Transverse colon (tissue), 4 donors: ENCODE measurements around the gene KAZN. TPM values are rescaled to one million over a fixed set of nuclear protein-coding genes. Genes with fewer than 3 reads are reported as not detected.
A peak's percentile ranks its signal among the peaks of the same experiment; 100 is the strongest.

ENCODE experiments used
- DNase-seq: peaks from one replicate; pipeline ENCODE4 v3.0.0-alpha.2; 2019
- H3K27ac ChIP-seq, 4 donors: fragments of 200-600 bp; sonication (generic); 2 replicates each; pipeline ENCODE4 v1.5.1; 2016 to 2018; ENCODE audit warnings: inconsistent platforms in 4 of 4
- H3K27me3 ChIP-seq: fragments of 200-600 bp; sonication (generic); 2 replicates; pipeline ENCODE4 v1.5.1; 2017; ENCODE audit warnings: inconsistent platforms
- H3K36me3 ChIP-seq, 4 donors: fragments of 200-600 bp; sonication (generic); 2 replicates each; pipeline ENCODE4 v1.5.1; 2017 to 2019; ENCODE audit warnings: inconsistent platforms in 4 of 4
- H3K4me1 ChIP-seq, 4 donors: fragments of 200-600 bp; sonication (generic); 2 replicates each; pipeline ENCODE4 v1.5.1; 2017 to 2020; ENCODE audit warnings: inconsistent platforms in 4 of 4
- H3K4me3 ChIP-seq, 4 donors: fragments of 200-600 bp; sonication (generic); 1 replicate in 1 of 4; 2 replicates in 3 of 4; pipeline versions ENCODE4 v1.5.1 to v1.6.1; 2017 to 2019; ENCODE audit warnings: inconsistent platforms in 4 of 4
- H3K9me3 ChIP-seq, 2 donors: fragments of 200-600 bp; sonication (generic); 2 replicates each; pipeline ENCODE4 v1.5.1; 2017 to 2019; ENCODE audit warnings: inconsistent platforms in 2 of 2
- EP300 ChIP-seq: sonication (generic); formaldehyde crosslinking; IDR thresholded peaks from one replicate; pipeline ENCODE4 v1.6.1; 2017; ENCODE audit warnings: antibody characterized with exemption, low read depth
- POLR2A ChIP-seq: fragments of 450-650 bp; IDR thresholded peaks from one replicate; pipeline ENCODE4 v1.6.1; 2016; ENCODE audit warnings: antibody characterized with exemption, mild to moderate bottlenecking, moderate library complexity
- POLR2AphosphoS5 ChIP-seq, 3 donors: sonication (generic); formaldehyde crosslinking; IDR thresholded peaks; one replicate each; pipeline ENCODE4 v1.6.1; 2016; ENCODE audit warnings: antibody characterized with exemption in 3 of 3
- WGBS, 2 donors: methylation state at CpG; one replicate each; pipeline ENCODE4 v1.1.5; 2018; ENCODE audit warnings: low coverage in 1 of 2; 5-methylcytosine and 5-hydroxymethylcytosine counted together
- in situ Hi-C, 4 donors: fragments of 200-750 bp; cut with MboI; loops; one replicate each; pipeline versions ENCODE4 v1.15.0 to v1.15.1; 2017; ENCODE audit warnings: low sequenced_read_pairs in 3 of 4, low pct_ligation_motif_present in 1 of 4, low pct_unique_long_range_greater_than_20kb in 1 of 4
- intact Hi-C: fragments of 100-400 bp; cut with DNase I; formaldehyde crosslinking; loops from one replicate; pipeline ENCODE4 v1.15.1; 2023; ENCODE audit warnings: low total_unique reads
- total RNA-seq, 4 donors: library from RNA; depleted of rRNA; stranded (reverse); fragments of >200 nt; gene quantifications; one replicate each; pipeline ENCODE4 v1.1.0, GENCODE V29; 2016
- TF ChIP-seq, protein P1 (sequence below), 5 experiments: fragments of 200-600 bp in 3 of 5; fragments of 450-650 bp in 2 of 5; sonication (generic) in 3 of 5; IDR thresholded peaks; 1 replicate in 2 of 5; 2 replicates in 3 of 5; pipeline ENCODE4 v1.5.1; 2016 to 2017; ENCODE audit warnings: antibody characterized with exemption in 5 of 5, inconsistent platforms in 3 of 5, mild to moderate bottlenecking in 2 of 5, moderate library complexity in 1 of 5

KAZN gene
- total RNA-seq, 4 donors from 2014 or later, result 12.0 to 17.1 (median 16.2) TPM

GRCh38 chr1:14836426-14837140 lies 238.1 kb downstream of the KAZN start:
- Histone ChIP-seq H3K9me3 (peaks cover 2 to 3% of the 10 kb centered on the region in 2 donors), H3K36me3 (no peaks in the 10 kb centered on the region), H3K4me1 (no peaks in the 10 kb centered on the region), H3K4me3 (no peak overlapping the region), H3K27me3 (no peaks in the 10 kb centered on the region), H3K27ac (no peak overlapping the region)
- in situ Hi-C loops (no loop called here), intact Hi-C loops (no loop called here)
- 81 to 93% methylated on average over 3 to 10 of the region's 10 CpGs for WGBS, 2 donors
- no peak for DNase-seq
- TF ChIP-seq, protein P1, sequence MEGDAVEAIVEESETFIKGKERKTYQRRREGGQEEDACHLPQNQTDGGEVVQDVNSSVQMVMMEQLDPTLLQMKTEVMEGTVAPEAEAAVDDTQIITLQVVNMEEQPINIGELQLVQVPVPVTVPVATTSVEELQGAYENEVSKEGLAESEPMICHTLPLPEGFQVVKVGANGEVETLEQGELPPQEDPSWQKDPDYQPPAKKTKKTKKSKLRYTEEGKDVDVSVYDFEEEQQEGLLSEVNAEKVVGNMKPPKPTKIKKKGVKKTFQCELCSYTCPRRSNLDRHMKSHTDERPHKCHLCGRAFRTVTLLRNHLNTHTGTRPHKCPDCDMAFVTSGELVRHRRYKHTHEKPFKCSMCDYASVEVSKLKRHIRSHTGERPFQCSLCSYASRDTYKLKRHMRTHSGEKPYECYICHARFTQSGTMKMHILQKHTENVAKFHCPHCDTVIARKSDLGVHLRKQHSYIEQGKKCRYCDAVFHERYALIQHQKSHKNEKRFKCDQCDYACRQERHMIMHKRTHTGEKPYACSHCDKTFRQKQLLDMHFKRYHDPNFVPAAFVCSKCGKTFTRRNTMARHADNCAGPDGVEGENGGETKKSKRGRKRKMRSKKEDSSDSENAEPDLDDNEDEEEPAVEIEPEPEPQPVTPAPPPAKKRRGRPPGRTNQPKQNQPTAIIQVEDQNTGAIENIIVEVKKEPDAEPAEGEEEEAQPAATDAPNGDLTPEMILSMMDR (IDR thresholded peaks at IDR 0.05), result no peak
- no peak for TF ChIP-seq POLR2A

DNA sequence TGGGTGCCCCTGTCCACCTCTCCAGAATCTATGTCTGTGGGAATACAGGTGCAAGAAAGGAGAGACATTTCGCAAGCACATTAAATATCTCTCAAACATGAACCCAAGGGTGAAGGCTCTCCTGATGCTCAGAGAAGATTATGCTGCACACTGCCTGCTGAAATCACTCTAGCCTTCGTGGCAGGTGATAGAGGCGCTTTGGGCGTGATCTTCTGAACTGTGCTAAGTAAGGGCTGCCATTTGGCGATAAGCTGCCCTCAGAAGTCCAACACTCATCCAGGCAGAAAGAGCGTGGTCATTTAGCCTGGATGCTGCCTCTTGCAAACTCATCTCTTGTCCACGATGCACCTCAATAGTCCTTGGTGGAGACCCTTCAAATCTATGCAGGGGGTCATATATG lies 241.9 kb downstream of the KAZN start:
- H3K9me3 ChIP-seq, result peaks cover 9 to 10% of the 10 kb centered on the region in 2 donors
- H3K4me3 ChIP-seq, result no peak overlapping the region
- no peak overlapping the region for H3K27ac ChIP-seq
- intact Hi-C loops, result no loop called here
- 90 to 91% methylated on average over 2 to 7 of the region's 7 CpGs for WGBS, 2 donors
- H3K27me3 ChIP-seq, result no peaks in the 10 kb centered on the region
- no peak for DNase-seq
- H3K36me3 ChIP-seq, result no peaks in the 10 kb centered on the region
- no peaks in the 10 kb centered on the region for H3K4me1 ChIP-seq
- TF ChIP-seq POLR2AphosphoS5 (IDR thresholded peaks at IDR 0.05) (no peak), EP300 (no peak), POLR2A (no peak)
- TF ChIP-seq, protein P1 (IDR thresholded peaks at IDR 0.05), result no peak
- in situ Hi-C loops, result no loop called here

DNA sequence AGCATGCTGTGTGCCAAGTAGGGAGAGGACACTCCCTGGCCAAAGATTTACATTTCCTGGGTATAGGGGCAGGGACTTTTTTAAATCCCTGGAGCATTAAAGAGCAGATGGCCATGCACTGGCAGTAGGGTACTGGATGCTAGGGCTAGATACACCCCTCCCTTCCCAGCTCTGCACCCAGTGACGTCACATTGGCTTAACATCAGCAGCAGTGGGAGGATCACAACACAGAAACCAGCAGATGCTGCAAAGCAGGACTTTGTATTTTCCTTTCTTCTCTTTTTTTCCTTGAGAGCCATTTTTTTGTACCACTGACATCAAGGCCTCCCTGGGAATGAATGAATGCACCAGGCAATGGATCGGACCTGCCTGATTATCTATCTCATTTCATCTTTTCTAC lies 243.0 kb downstream of the KAZN start:
- H3K36me3 ChIP-seq, result no peaks in the 10 kb centered on the region
- H3K27me3 ChIP-seq, result no peaks in the 10 kb centered on the region
- peaks cover 9 to 10% of the 10 kb centered on the region in 2 donors for H3K9me3 ChIP-seq
- 87 to 94% methylated on average over 2 of the region's 2 CpGs for WGBS, 2 donors
- in situ Hi-C loops, result no loop called here
- TF ChIP-seq EP300, result no peak
- no peak for TF ChIP-seq POLR2A
- TF ChIP-seq, protein P1 (IDR thresholded peaks at IDR 0.05), result no peak
- TF ChIP-seq POLR2AphosphoS5 (IDR thresholded peaks at IDR 0.05), result no peak
- no peak for DNase-seq
- no peak overlapping the region for H3K4me3 ChIP-seq
- no peak overlapping the region for H3K27ac ChIP-seq
- intact Hi-C loops, result no loop called here
- H3K4me1 ChIP-seq, result no peaks in the 10 kb centered on the region

DNA sequence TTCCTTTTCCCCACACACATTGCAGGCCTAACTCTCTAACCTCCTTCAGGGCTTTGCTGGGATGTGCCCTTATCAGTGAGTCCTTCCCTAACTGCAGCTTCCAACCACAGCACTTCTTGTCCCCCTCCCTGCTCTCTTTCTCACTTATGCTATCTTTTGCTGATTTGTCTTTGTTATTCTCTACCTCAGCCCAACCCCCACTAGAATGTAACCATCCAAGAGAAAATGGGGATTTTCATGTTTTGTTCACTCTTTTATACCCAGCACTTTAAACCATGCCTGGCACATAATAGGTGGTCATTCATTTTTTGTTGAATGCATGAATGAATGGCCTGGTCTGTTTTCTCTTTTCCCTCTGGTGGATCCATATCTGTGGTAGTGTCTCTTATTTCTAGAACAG lies 243.5 kb downstream of the KAZN start:
- no peak for TF ChIP-seq EP300
- TF ChIP-seq POLR2A, result no peak
- TF ChIP-seq, protein P1 (IDR thresholded peaks at IDR 0.05), result no peak
- no peak for TF ChIP-seq POLR2AphosphoS5 (IDR thresholded peaks at IDR 0.05)
- Histone ChIP-seq H3K4me1 (no peaks in the 10 kb centered on the region), H3K27me3 (no peaks in the 10 kb centered on the region), H3K36me3 (no peaks in the 10 kb centered on the region), H3K4me3 (no peak overlapping the region), H3K27ac (peak overlapping the region in 1 of 4 donors; percentile 21), H3K9me3 (peaks cover 9 to 10% of the 10 kb centered on the region in 2 donors)
- intact Hi-C loops (no loop called here), in situ Hi-C loops (no loop called here)
- no peak for DNase-seq
